Skeletal muscle tissue (tissue), 4 donors: ENCODE data around the gene ACTL6B. TPM values are rescaled to one million over a fixed set of nuclear protein-coding genes. Genes with fewer than 3 reads are reported as not detected.

Source experiments
- H3K27ac ChIP-seq: one replicate; pipeline ENCODE4 v1.7.0; 2013; ENCODE audit warnings: mild to moderate bottlenecking, low read depth, low read length, inconsistent platforms
- H3K27me3 ChIP-seq, 3 donors: one replicate each; pipeline ENCODE4 v1.7.0; 2013; ENCODE audit warnings: low read length in 3 of 3; ENCODE audit not compliant: control insufficient read depth in 3 of 3, insufficient read depth in 3 of 3
- H3K36me3 ChIP-seq, 3 donors: one replicate each; pipeline ENCODE4 v1.7.0; 2013; ENCODE audit warnings: low read length in 3 of 3; ENCODE audit not compliant: control insufficient read depth in 3 of 3, insufficient read depth in 3 of 3
- H3K4me1 ChIP-seq, 3 donors: one replicate each; pipeline ENCODE4 v1.7.0; 2013; ENCODE audit warnings: low read length in 3 of 3, mild to moderate bottlenecking in 3 of 3; ENCODE audit not compliant: control insufficient read depth in 3 of 3, insufficient read depth in 3 of 3
- H3K4me3 ChIP-seq, 3 donors: one replicate each; pipeline ENCODE4 v1.7.0; 2013; ENCODE audit warnings: low read length in 3 of 3
- H3K9ac ChIP-seq, 3 donors: one replicate each; pipeline ENCODE4 v1.7.0; 2013; ENCODE audit warnings: low read length in 3 of 3, mild to moderate bottlenecking in 3 of 3, moderate library complexity in 2 of 3, low read depth in 1 of 3
- H3K9me3 ChIP-seq, 3 donors: one replicate each; pipeline ENCODE4 v1.7.0; 2013; ENCODE audit warnings: low read length in 3 of 3; ENCODE audit not compliant: control insufficient read depth in 3 of 3
- total RNA-seq: library from RNA; depleted of rRNA; stranded (reverse); fragments of >200 nt; gene quantifications from one replicate; pipeline ENCODE4 v1.2.3, GENCODE V29; 2014
- donor health status: Osteomylitis.

Gene ACTL6B
- total RNA-seq, 1 donor from 2014 or later = not detected

- H3K9me3 ChIP-seq = no peaks in the 10 kb centered on the region
- peaks cover 9 to 28% (median 18%) of the 10 kb centered on the region in 3 donors for H3K27me3 ChIP-seq
- H3K36me3 ChIP-seq = peaks cover 0 to 4% (median 0%) of the 10 kb centered on the region in 3 donors
- peak overlapping the region; percentile 72 for H3K27ac ChIP-seq
- peak overlapping the region; percentile 70 to 73 (median 71) for H3K4me3 ChIP-seq
- H3K4me1 ChIP-seq = peaks cover 6 to 19% (median 16%) of the 10 kb centered on the region in 3 donors
- peak overlapping the region in 2 of 3 donors; percentile 50 to 60 for H3K9ac ChIP-seq
These were observed 51.9 kb downstream of the ACTL6B start for GRCh38 chr7:100604028-100604975.

DNA sequence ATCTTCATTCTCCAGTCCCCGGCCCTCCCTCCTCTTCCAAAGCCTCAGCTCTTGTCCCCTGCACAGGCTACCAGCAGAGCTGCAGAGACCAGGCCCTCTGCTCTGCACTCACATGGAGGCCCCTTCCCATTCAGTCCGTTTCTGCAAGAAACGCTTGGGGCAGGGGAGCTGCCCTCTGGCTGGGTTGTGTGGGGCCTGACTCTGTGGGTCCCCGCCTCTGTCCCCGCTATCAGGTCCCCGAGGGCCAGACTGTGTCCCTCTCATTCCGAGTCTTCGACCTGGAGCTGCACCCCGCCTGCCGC, 52.6 kb downstream of the ACTL6B start:
- Histone ChIP-seq H3K4me3 (peak overlapping the region; percentile 70 to 73 (median 71)), H3K4me1 (peaks cover 6 to 19% (median 16%) of the 10 kb centered on the region in 3 donors), H3K9ac (peak overlapping the region; percentile 30 to 54 (median 34)), H3K9me3 (no peaks in the 10 kb centered on the region), H3K27ac (peak overlapping the region; percentile 72), H3K36me3 (peaks cover 0 to 4% (median 0%) of the 10 kb centered on the region in 3 donors), H3K27me3 (peaks cover 9 to 28% (median 18%) of the 10 kb centered on the region in 3 donors)

GRCh38 chr7:100602889-100603725, 53.1 kb downstream of the ACTL6B start:
- Histone ChIP-seq H3K4me1 (peaks cover 6 to 19% (median 16%) of the 10 kb centered on the region in 3 donors), H3K9ac (peak overlapping the region; percentile 30 to 54 (median 34)), H3K36me3 (peaks cover 0 to 4% (median 0%) of the 10 kb centered on the region in 3 donors), H3K9me3 (no peaks in the 10 kb centered on the region), H3K27ac (peak overlapping the region; percentile 72), H3K4me3 (peak overlapping the region; percentile 70 to 73 (median 71)), H3K27me3 (peaks cover 9 to 28% (median 18%) of the 10 kb centered on the region in 3 donors)

- Histone ChIP-seq H3K27ac (no peak overlapping the region), H3K27me3 (peaks cover 9 to 28% (median 18%) of the 10 kb centered on the region in 3 donors), H3K4me1 (peaks cover 6 to 18% (median 16%) of the 10 kb centered on the region in 3 donors), H3K36me3 (no peaks in the 10 kb centered on the region), H3K9me3 (no peaks in the 10 kb centered on the region), H3K4me3 (no peak overlapping the region), H3K9ac (no peak overlapping the region)
These were observed 55.6 kb downstream of the ACTL6B start for GRCh38 chr7:100600730-100601038.

- H3K4me1 ChIP-seq = peaks cover 4 to 13% (median 12%) of the 10 kb centered on the region in 3 donors
- peaks cover 9 to 23% (median 15%) of the 10 kb centered on the region in 3 donors for H3K27me3 ChIP-seq
- H3K4me3 ChIP-seq = no peak overlapping the region
- no peak overlapping the region for H3K9ac ChIP-seq
- H3K27ac ChIP-seq = no peak overlapping the region
- H3K36me3 ChIP-seq = no peaks in the 10 kb centered on the region
- no peaks in the 10 kb centered on the region for H3K9me3 ChIP-seq
These were observed 56.1 kb downstream of the ACTL6B start for GRCh38 chr7:100599911-100600729.

- H3K36me3 ChIP-seq = no peaks in the 10 kb centered on the region
- H3K4me1 ChIP-seq = peaks cover 0 to 3% (median 0%) of the 10 kb centered on the region in 3 donors
- no peaks in the 10 kb centered on the region for H3K9me3 ChIP-seq
- no peak overlapping the region for H3K9ac ChIP-seq
- H3K4me3 ChIP-seq = no peak overlapping the region
- no peak overlapping the region for H3K27ac ChIP-seq
- H3K27me3 ChIP-seq = peaks cover 9 to 16% (median 10%) of the 10 kb centered on the region in 3 donors
These were observed 57.8 kb downstream of the ACTL6B start for GRCh38 chr7:100598425-100598824.

GRCh38 chr7:100595188-100595587, 61.1 kb downstream of the ACTL6B start:
- no peaks in the 10 kb centered on the region for H3K9me3 ChIP-seq
- H3K9ac ChIP-seq = no peak overlapping the region
- H3K4me1 ChIP-seq = peaks cover 0 to 2% (median under 1%) of the 10 kb centered on the region in 3 donors
- H3K27me3 ChIP-seq = peaks cover 0 to 7% (median 2%) of the 10 kb centered on the region in 3 donors
- H3K36me3 ChIP-seq = no peaks in the 10 kb centered on the region
- no peak overlapping the region for H3K4me3 ChIP-seq
- no peak overlapping the region for H3K27ac ChIP-seq
